IPS-18c (cell line): ENCODE results near the gene NEO1.

Source experiments
- H3K4me3 ChIP-seq: 2 replicates; pipeline ENCODE4 v1.7.0; 2013; ENCODE audit warnings: low read depth, mild to moderate bottlenecking, low read length, moderate library complexity; ENCODE audit not compliant: insufficient read depth
- H3K9me3 ChIP-seq: one replicate; pipeline ENCODE4 v1.6.1; 2013; ENCODE audit warnings: mild to moderate bottlenecking, low read length, moderate library complexity; ENCODE audit not compliant: control insufficient read depth, insufficient read depth

NEO1 gene

DNA sequence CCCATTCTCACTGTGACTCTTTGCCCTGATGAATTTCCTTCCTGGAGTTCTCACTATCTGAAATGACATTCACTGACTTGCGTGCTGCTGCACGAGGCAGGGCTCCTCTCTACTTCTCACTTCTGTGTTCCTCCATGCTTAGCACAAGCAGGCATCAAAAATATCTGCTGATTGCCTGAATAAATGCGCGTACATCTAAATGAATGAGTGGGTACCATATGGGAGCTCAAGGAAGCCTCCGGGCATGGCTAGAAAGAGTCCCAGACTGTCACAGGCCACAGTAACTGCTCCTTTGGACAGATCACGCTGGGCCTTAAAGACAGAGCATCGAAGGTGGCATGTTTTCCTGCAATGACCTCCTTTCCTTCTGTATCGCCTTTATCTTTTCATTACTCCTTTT is 284.9 kb downstream of the NEO1 start:
- H3K4me3 ChIP-seq, result no peak overlapping the region
- no peaks in the 10 kb centered on the region for H3K9me3 ChIP-seq

DNA sequence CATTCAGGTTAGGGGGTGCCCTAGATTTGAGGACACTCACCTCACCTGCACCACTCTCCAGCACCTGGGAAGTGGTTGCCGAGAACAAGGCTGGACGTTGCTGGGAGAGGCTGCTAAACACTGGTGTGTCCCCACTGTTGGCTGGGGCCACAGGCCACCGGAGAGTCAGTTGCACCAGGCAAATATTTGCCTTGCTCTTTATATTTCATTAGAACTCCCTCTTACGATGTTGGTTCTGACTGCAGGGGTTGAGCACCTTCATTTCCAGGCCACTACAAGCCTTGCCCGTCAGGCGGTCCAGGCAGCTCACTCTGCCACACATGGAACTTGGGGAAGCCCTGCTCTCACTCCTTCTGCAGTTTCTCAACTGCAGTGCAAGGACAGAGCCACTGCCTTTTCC is 285.8 kb downstream of the NEO1 start:
- H3K9me3 ChIP-seq, result no peaks in the 10 kb centered on the region
- H3K4me3 ChIP-seq, result no peak overlapping the region

GRCh38 chr15:73338606-73339374 is 286.5 kb downstream of the NEO1 start:
- Histone ChIP-seq H3K4me3 (no peak overlapping the region), H3K9me3 (no peaks in the 10 kb centered on the region)

- H3K9me3 ChIP-seq, result no peaks in the 10 kb centered on the region
- no peak overlapping the region for H3K4me3 ChIP-seq
Observed at GRCh38 chr15:73340502-73341192, 288.4 kb downstream of the NEO1 start.

DNA sequence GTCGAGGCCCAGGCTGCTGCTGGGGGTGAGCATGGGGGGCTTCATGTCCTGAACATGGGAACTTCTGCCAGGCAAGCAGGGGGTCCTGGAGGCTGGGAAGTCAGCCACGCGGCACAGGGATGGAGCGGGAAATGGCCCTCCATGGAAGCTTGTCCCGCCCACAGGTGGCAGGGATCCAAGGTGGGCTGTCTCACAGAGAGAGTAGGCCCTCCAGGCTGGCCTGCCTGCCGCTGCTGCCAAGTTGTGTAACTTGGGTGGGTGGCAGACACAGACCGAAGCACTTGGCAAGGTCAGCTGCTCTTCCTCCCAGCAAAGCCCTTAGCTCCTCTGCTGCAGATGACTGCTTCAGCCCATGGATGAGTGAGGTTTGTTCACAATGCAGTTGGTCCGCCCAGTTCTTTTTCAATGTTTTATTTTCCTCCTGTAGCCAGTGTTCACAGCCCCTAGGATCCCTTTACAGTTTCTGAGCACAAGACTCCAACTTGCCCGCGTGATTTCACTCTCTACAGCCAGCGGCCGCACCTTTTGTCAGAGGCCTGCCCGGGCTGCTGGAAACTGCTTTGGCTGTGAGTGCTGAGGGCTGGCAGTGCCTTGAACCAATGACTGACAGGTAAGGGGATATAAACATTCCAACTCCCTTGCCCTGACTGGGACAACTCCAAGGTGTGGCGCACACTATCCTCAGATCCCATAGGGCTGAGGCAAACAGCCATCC is 289.8 kb downstream of the NEO1 start:
- no peaks in the 10 kb centered on the region for H3K9me3 ChIP-seq
- H3K4me3 ChIP-seq, result no peak overlapping the region

DNA sequence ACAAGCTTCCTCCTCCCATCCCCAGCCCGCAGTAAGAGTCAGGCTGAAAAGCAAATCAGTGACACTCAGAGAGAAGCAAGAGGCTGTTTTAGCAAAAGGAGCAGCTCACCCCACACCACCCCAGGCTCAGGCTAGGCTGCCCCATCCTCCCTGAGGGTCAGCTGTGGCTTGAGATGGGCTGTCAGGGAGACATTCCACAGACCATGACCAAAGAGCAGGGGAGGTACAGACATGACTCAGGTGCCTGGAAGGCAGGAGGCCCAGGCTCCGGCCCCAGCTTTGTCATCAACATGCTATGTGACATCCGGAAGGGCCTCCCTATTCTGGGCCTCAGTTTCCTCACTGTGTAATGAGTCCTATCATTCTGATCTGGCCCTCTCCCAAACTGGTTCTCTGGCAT is 291.8 kb downstream of the NEO1 start:
- Histone ChIP-seq H3K4me3 (no peak overlapping the region), H3K9me3 (no peaks in the 10 kb centered on the region)

DNA sequence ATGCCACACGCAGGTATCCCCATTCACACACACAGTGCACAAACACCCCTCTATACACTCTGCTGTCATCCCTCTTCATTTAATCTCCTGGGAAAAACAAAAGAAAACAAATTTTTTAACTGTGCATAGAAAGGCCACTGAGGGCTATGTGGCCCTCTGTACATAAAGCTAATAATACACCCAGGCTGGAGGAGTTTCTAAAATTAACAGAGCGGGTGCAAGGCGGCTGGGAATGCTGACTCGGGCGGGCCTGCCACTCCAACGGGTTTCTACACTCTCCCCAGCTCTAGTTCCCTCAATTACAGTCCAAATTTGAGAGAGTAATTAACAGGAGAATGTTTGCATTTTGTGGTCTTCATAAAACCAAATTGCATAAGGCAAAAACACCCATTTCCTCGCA is 293.4 kb downstream of the NEO1 start:
- no peak overlapping the region for H3K4me3 ChIP-seq
- no peaks in the 10 kb centered on the region for H3K9me3 ChIP-seq

GRCh38 chr15:73346735-73347312 is 294.6 kb downstream of the NEO1 start:
- no peaks in the 10 kb centered on the region for H3K9me3 ChIP-seq
- H3K4me3 ChIP-seq, result no peak overlapping the region

- peaks cover 2% of the 10 kb centered on the region for H3K9me3 ChIP-seq
- H3K4me3 ChIP-seq, result no peak overlapping the region
Observed at GRCh38 chr15:73349191-73349590, 296.9 kb downstream of the NEO1 start.

DNA sequence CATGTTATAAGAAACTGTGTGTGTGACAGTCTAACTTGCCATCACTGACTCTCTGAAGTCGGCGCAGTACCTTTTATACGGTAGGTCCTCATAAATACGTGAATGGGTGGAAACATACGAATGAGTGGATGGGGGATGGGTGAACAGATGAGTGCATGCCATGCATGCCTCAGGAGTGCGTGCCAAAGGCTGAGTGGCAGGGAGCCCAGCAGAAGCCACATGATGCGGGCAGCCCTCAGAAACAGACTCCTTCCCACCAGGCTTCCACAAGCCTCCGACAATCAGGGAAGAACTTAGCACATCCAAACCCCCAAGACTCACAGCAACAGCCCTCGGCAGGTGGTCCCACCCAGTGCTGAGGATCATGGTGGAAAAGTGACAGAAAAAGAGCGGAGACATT is 299.8 kb downstream of the NEO1 start:
- no peak overlapping the region for H3K4me3 ChIP-seq
- H3K9me3 ChIP-seq, result peaks cover 2% of the 10 kb centered on the region

DNA sequence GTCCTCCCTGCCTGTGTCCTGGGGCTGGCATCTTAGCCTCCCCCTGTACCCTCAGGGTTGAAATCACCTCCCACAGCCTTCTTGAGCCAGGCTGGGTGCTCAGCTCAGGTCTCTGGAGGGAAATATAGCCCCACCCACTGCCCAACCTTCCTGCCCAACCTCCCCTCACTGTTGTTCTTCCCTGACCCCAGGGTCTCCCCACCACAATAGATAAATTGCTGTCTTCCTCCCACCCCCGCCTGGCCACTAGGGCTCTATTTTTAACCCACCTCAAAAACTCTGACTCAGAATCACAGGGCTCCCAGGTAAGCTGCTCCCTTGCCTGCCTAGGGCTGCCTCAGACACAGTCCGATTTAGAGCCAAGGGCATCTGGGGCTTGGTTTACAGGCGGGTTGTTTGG is 301.5 kb downstream of the NEO1 start:
- no peak overlapping the region for H3K4me3 ChIP-seq
- peaks cover 2% of the 10 kb centered on the region for H3K9me3 ChIP-seq

- Histone ChIP-seq H3K9me3 (peaks cover 2% of the 10 kb centered on the region), H3K4me3 (no peak overlapping the region)
Observed at GRCh38 chr15:73354241-73354640, 302.0 kb downstream of the NEO1 start.
